H1 (cell line): ENCODE results near the gene GMCL1. TPM values are rescaled to one million over a fixed set of nuclear protein-coding genes. Genes with fewer than 3 reads are reported as not detected.

Source experiments
- ASH2L ChIP-seq: fragments of 200-600, 300-600 bp; sonication (generic); IDR thresholded peaks from one replicate; pipeline ENCODE4 v1.7.1; 2017; ENCODE audit warnings: low read length
- CBX5 ChIP-seq: fragments of 300-800, 300-1000 bp; sonication (generic); IDR thresholded peaks from 2 replicates; pipeline ENCODE4 v1.7.1; 2016; ENCODE audit warnings: antibody characterized with exemption, low read length, low read depth
- EGR1 ChIP-seq: IDR thresholded peaks from 2 replicates; pipeline ENCODE4 v1.6.1; 2011; ENCODE audit warnings: low read depth, low read length, borderline replicate concordance
- SIRT6 ChIP-seq: IDR thresholded peaks from one replicate; pipeline ENCODE4 v1.7.1; 2012; ENCODE audit warnings: low read length, inconsistent platforms
- SP1 ChIP-seq: IDR thresholded peaks from 2 replicates; pipeline ENCODE4 v1.6.1; 2011; ENCODE audit warnings: low read depth, low read length
- SRF ChIP-seq: IDR thresholded peaks from 2 replicates; pipeline ENCODE4 v1.6.1; 2011; ENCODE audit warnings: mild to moderate bottlenecking, low read depth, low read length, moderate library complexity
- TCF12 ChIP-seq: IDR thresholded peaks from 2 replicates; pipeline ENCODE4 v1.6.1; 2011; ENCODE audit warnings: low read depth, mild to moderate bottlenecking, low read length
- polyA plus RNA-seq, 7 experiments: library from polyadenylated mRNA; depleted of rRNA in 3 of 7; stranded (reverse) in 5 of 7; unstranded in 2 of 7; fragments of >200 nt in 5 of 7; fragments of 200-250 nt in 2 of 7; gene quantifications; 1 replicate in 5 of 7; 2 replicates in 1 of 7; 4 replicates in 1 of 7; pipeline versions ENCODE4 v1.2.1 to v1.2.3, GENCODE V29; 2011 to 2013; ENCODE audit warnings: missing spikeins in 2 of 7, mixed read lengths in 2 of 7
- total RNA-seq: library from RNA; stranded (reverse); fragmentation: NEBNext Ultra II Directional; extraction: Animal tissue kit (Norgen Biotek cat#: 25700); gene quantifications from 2 replicates; pipeline ENCODE4 v1.2.1, GENCODE V29; 2021

The GMCL1 gene
- total and polyA plus RNA-seq, 2 of the 8 experiments (the other 6 are each of a cell fraction or from before 2014, with no cell fraction given), result 6.5 to 21.9 TPM

- TF ChIP-seq ASH2L, result no peak
- TF ChIP-seq SIRT6, result no peak
- no peak for TF ChIP-seq SRF
- TF ChIP-seq SP1, result no peak
- TF ChIP-seq TCF12, result no peak
- no peak for TF ChIP-seq EGR1
- no peak for TF ChIP-seq CBX5
Measured at GRCh38 chr2:69789772-69790600, 39.5 kb upstream of the GMCL1 start (continued).
